ENCODE measurements around the gene KBTBD3. TPM values are rescaled to one million over a fixed set of nuclear protein-coding genes. Genes with fewer than 3 reads are reported as not detected.

The KBTBD3 gene
- total and polyA plus RNA-seq, 2 donors (not counting 1 experiment from before 2014, with no cell fraction given), result 2.5 to 12.4 TPM

- no peak overlapping the region for H3K27ac ChIP-seq (ENCODE audit: insufficient read depth, low read length)
- H3K4me3 ChIP-seq (replicated peaks in 1 of 4; ENCODE audit: control extremely low read depth in 1 of 4, insufficient read depth in 1 of 4, low read depth in 3 of 4, low read length in 4 of 4), result no peak overlapping the region
- no peaks in the 10 kb centered on the region for H3K27me3 ChIP-seq (ENCODE audit: control insufficient read depth, insufficient read depth, low read length)
- H3K36me3 ChIP-seq (ENCODE audit: control insufficient read depth, insufficient read depth, low read length), result no peaks in the 10 kb centered on the region
- H2AFZ ChIP-seq (ENCODE audit: low read length), result no peak overlapping the region
- no peaks in the 10 kb centered on the region for H3K4me1 ChIP-seq (ENCODE audit: control insufficient read depth, extremely low read depth, insufficient read depth, low read length)
- no peaks in the 10 kb centered on the region for H3K9me3 ChIP-seq (ENCODE audit: control insufficient read depth, insufficient read depth, low read depth, low read length)
- H3K79me2 ChIP-seq (ENCODE audit: control insufficient read depth, insufficient read depth, low read length), result no peaks in the 10 kb centered on the region
- no peak overlapping the region for H3K4me2 ChIP-seq (ENCODE audit: extremely low read depth, insufficient read depth, low read length)
- TF ChIP-seq CTCF (conservative IDR thresholded peaks at IDR 0.05 in 1 of 2, IDR thresholded peaks at IDR 0.05 in 1 of 2; ENCODE audit: low read depth in 1 of 2, low read length in 2 of 2) (no peak), EZH2 (IDR thresholded peaks at IDR 0.05; ENCODE audit: low read length, missing control alignments) (no peak)
- no peak for DNase-seq (ENCODE audit: low read depth in 2 of 2)
- H3K9ac ChIP-seq (ENCODE audit: insufficient read depth, low read length), result no peak overlapping the region
- no peaks in the 10 kb centered on the region for H4K20me1 ChIP-seq (ENCODE audit: control insufficient read depth, extremely low read depth, insufficient read depth, low read length)
These were observed 14.1 kb downstream of the KBTBD3 start for GRCh38 chr11:106063009-106063408.

- H3K4me1 ChIP-seq (ENCODE audit: control insufficient read depth, extremely low read depth, insufficient read depth, low read length), result no peaks in the 10 kb centered on the region
- no peak for DNase-seq (ENCODE audit: low read depth in 2 of 2)
- H2AFZ ChIP-seq (ENCODE audit: low read length), result no peak overlapping the region
- no peaks in the 10 kb centered on the region for H3K79me2 ChIP-seq (ENCODE audit: control insufficient read depth, insufficient read depth, low read length)
- no peaks in the 10 kb centered on the region for H4K20me1 ChIP-seq (ENCODE audit: control insufficient read depth, extremely low read depth, insufficient read depth, low read length)
- no peak overlapping the region for H3K4me2 ChIP-seq (ENCODE audit: extremely low read depth, insufficient read depth, low read length)
- H3K9me3 ChIP-seq (ENCODE audit: control insufficient read depth, insufficient read depth, low read depth, low read length), result no peaks in the 10 kb centered on the region
- no peak overlapping the region for H3K9ac ChIP-seq (ENCODE audit: insufficient read depth, low read length)
- no peaks in the 10 kb centered on the region for H3K27me3 ChIP-seq (ENCODE audit: control insufficient read depth, insufficient read depth, low read length)
- H3K4me3 ChIP-seq (replicated peaks in 1 of 4; ENCODE audit: control extremely low read depth in 1 of 4, insufficient read depth in 1 of 4, low read depth in 3 of 4, low read length in 4 of 4), result no peak overlapping the region
- TF ChIP-seq EZH2 (IDR thresholded peaks at IDR 0.05; ENCODE audit: low read length, missing control alignments), result no peak
- no peak for TF ChIP-seq CTCF (conservative IDR thresholded peaks at IDR 0.05 in 1 of 2, IDR thresholded peaks at IDR 0.05 in 1 of 2; ENCODE audit: low read depth in 1 of 2, low read length in 2 of 2)
- no peaks in the 10 kb centered on the region for H3K36me3 ChIP-seq (ENCODE audit: control insufficient read depth, insufficient read depth, low read length)
- no peak overlapping the region for H3K27ac ChIP-seq (ENCODE audit: insufficient read depth, low read length)
These were observed 14.9 kb downstream of the KBTBD3 start for GRCh38 chr11:106061954-106062949.

DNA sequence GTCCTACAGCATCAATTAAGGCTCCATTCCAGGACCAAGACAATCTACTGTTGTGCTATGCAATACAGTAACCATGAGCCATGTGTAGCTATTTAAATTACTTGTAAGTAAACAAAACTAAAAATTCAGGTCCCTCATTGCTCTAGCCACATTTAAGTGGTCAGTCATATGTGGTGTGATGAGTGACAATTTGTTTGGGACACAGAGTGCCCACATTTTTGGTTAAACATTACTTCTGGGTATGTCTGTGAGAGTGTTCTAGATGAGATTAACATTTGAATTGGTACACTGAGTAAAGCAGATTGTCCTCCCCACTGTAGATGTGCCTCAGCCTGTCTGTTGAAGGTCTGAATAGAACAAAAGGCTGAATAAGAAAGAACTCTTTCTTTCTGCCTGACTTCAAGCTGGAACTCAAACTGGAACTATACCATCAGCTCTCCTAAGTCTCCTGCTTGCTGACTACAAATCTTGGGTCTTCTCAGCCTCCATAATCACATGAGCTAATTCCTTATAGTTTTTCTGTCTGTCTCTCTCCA is 15.8 kb downstream of the KBTBD3 start:
- Histone ChIP-seq H3K36me3 (ENCODE audit: control insufficient read depth, insufficient read depth, low read length) (no peaks in the 10 kb centered on the region), H3K27me3 (ENCODE audit: control insufficient read depth, insufficient read depth, low read length) (no peaks in the 10 kb centered on the region), H3K27ac (ENCODE audit: insufficient read depth, low read length) (no peak overlapping the region), H3K9me3 (ENCODE audit: control insufficient read depth, insufficient read depth, low read depth, low read length) (no peaks in the 10 kb centered on the region), H2AFZ (ENCODE audit: low read length) (no peak overlapping the region), H4K20me1 (ENCODE audit: control insufficient read depth, extremely low read depth, insufficient read depth, low read length) (no peaks in the 10 kb centered on the region), H3K4me1 (ENCODE audit: control insufficient read depth, extremely low read depth, insufficient read depth, low read length) (no peaks in the 10 kb centered on the region), H3K79me2 (ENCODE audit: control insufficient read depth, insufficient read depth, low read length) (no peaks in the 10 kb centered on the region), H3K4me2 (ENCODE audit: extremely low read depth, insufficient read depth, low read length) (no peak overlapping the region), H3K4me3 (replicated peaks in 1 of 4; ENCODE audit: control extremely low read depth in 1 of 4, insufficient read depth in 1 of 4, low read depth in 3 of 4, low read length in 4 of 4) (no peak overlapping the region), H3K9ac (ENCODE audit: insufficient read depth, low read length) (no peak overlapping the region)
- DNase-seq (ENCODE audit: low read depth in 2 of 2), result no peak
- TF ChIP-seq CTCF (conservative IDR thresholded peaks at IDR 0.05 in 1 of 2, IDR thresholded peaks at IDR 0.05 in 1 of 2; ENCODE audit: low read depth in 1 of 2, low read length in 2 of 2), result no peak
- no peak for TF ChIP-seq EZH2 (IDR thresholded peaks at IDR 0.05; ENCODE audit: low read length, missing control alignments)
